Muscle layer of duodenum (tissue), 2 donors: ENCODE results near the gene SRSF10.

Experiments
- H3K27ac ChIP-seq: one replicate; pipeline ENCODE4 v1.7.0; 2013; ENCODE audit warnings: mild to moderate bottlenecking, low read length
- H3K27me3 ChIP-seq: one replicate; pipeline ENCODE4 v1.7.0; 2013; ENCODE audit warnings: low read depth, mild to moderate bottlenecking, control low read depth, low read length
- H3K36me3 ChIP-seq, 2 donors: one replicate each; pipeline ENCODE4 v1.7.0; 2013; ENCODE audit warnings: low read length in 2 of 2, control low read depth in 1 of 2, mild to moderate bottlenecking in 1 of 2; ENCODE audit not compliant: insufficient read depth in 2 of 2, control insufficient read depth in 1 of 2
- H3K4me1 ChIP-seq, 2 donors: one replicate each; pipeline ENCODE4 v1.7.0; 2013; ENCODE audit warnings: low read length in 2 of 2, mild to moderate bottlenecking in 2 of 2, control low read depth in 1 of 2, moderate library complexity in 1 of 2; ENCODE audit not compliant: insufficient read depth in 2 of 2, control insufficient read depth in 1 of 2
- H3K4me3 ChIP-seq, 2 donors: one replicate each; pipeline ENCODE4 v1.7.0; 2013; ENCODE audit warnings: low read length in 2 of 2, low read depth in 1 of 2, mild to moderate bottlenecking in 1 of 2
- H3K9me3 ChIP-seq, 2 donors: one replicate each; pipeline ENCODE4 v1.7.0; 2013; ENCODE audit warnings: low read length in 2 of 2, control low read depth in 1 of 2, mild to moderate bottlenecking in 1 of 2; ENCODE audit not compliant: control insufficient read depth in 1 of 2
- donor health status: healthy.

SRSF10 gene

DNA sequence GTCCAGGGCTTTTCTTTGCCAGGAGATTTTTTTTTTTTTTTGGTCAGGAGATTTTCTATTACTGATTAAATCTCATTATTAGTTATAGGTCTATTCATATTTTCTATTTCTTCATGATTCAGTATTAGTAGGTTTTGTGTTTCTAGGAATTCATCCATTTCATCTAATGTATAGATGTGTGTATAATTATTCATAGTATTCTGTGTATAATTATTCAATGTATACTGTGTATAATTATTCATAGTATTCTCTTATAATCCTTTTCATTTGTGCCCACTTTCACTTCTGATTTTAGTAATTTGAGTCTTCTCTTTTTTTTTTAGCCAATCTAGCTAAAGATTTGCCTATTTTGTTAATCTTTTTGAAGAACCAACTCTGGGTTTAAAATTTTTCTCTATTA is 32.8 kb downstream of the SRSF10 start:
- no peaks in the 10 kb centered on the region for H3K4me1 ChIP-seq
- no peak overlapping the region for H3K4me3 ChIP-seq
- H3K27ac ChIP-seq = no peak overlapping the region
- peaks cover 0 to 12% of the 10 kb centered on the region in 2 donors for H3K9me3 ChIP-seq
- no peaks in the 10 kb centered on the region for H3K36me3 ChIP-seq
- H3K27me3 ChIP-seq = no peaks in the 10 kb centered on the region

DNA sequence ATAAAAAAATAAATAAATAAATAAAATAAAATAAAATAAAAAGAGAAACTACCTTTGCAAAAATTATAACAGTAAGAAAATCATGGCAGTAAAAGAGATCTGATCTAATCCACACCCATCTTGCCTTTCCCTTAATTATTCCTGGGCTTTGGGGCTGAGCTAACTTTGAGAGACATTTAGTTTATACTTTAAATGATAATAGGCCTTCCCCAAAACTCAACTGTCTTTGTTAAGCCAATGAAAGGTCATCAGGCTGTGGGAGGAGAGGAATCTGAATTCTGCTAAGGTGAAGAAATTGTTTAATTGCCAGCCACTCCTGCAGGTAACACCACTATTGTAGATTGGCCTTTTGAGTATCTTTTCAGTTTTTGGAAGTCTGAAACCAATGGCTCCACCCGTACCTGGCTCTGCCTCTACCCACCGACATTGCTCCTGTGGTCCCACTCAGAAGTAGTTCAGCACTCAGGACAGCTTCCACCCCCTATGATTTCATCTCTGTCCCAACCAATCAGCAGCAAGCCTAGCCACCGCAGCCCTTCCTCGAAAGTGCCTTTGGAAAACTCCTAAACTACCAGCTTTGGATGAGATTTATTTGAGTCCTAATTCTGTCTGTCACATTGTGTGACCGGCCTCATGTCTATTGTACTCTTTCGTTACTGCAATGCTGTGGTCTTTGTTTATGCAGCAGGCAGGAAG is 43.5 kb downstream of the SRSF10 start:
- no peak overlapping the region for H3K4me3 ChIP-seq
- no peaks in the 10 kb centered on the region for H3K9me3 ChIP-seq
- no peaks in the 10 kb centered on the region for H3K27me3 ChIP-seq
- no peak overlapping the region for H3K27ac ChIP-seq
- H3K4me1 ChIP-seq = no peaks in the 10 kb centered on the region
- no peaks in the 10 kb centered on the region for H3K36me3 ChIP-seq

DNA sequence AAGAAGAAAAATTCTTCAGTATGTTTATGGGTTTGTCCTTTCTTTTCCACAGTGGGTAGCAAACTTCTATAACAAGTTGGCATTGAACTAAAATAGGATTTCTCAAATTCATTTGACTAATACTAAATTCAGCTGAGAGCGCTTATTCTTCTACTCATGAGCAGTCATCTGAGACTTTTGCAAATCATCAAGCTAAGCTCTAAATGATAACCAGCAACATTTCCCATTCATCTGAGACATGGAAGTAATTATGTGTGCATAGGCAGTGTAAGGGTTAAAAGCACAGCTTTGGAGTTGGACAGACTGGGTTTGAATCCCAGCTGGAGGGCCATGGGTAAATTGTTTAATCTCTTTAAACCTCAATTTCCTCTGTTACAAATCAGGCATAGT is 48.6 kb downstream of the SRSF10 start:
- H3K27ac ChIP-seq = no peak overlapping the region
- H3K4me3 ChIP-seq = no peak overlapping the region

DNA sequence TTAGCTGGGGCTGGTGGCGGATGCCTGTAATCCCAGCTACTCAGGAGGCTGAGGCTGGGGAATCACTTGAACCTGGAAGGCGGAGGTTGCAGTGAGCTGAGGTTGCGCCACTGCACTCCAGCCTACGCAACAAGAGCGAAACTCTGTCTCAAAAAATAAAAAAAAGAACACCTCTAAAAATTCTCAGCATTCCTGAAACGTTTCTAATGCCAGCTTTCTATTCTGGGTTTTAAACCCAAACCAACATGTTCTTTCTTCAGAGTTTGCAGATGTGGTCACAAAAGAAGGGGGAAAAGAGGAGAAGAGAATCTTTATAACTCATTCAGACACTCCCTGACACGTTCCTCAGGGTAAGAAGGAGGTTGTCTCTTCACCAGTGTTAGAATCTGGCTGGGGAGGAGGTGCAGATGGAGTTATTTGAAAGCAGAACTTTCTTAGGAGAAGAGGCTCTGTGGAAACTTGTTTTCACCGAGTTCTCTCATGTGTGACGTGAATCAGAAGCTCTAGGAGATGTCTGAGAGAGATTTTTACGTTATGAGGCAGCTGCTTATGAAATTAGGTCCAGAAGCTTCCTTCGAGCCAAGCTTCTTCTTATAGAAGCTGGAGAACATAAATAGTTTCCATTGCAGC is 49.2 kb downstream of the SRSF10 start:
- no peak overlapping the region for H3K4me3 ChIP-seq
- H3K36me3 ChIP-seq = no peaks in the 10 kb centered on the region
- H3K27me3 ChIP-seq = no peaks in the 10 kb centered on the region
- H3K9me3 ChIP-seq = no peaks in the 10 kb centered on the region
- no peaks in the 10 kb centered on the region for H3K4me1 ChIP-seq
- H3K27ac ChIP-seq = peak overlapping the region; percentile 10

More for the DNA sequence above, 48.6 kb downstream of the SRSF10 start:
- H3K27me3 ChIP-seq = no peaks in the 10 kb centered on the region
- H3K9me3 ChIP-seq = no peaks in the 10 kb centered on the region
- H3K36me3 ChIP-seq = no peaks in the 10 kb centered on the region
- H3K4me1 ChIP-seq = no peaks in the 10 kb centered on the region

DNA sequence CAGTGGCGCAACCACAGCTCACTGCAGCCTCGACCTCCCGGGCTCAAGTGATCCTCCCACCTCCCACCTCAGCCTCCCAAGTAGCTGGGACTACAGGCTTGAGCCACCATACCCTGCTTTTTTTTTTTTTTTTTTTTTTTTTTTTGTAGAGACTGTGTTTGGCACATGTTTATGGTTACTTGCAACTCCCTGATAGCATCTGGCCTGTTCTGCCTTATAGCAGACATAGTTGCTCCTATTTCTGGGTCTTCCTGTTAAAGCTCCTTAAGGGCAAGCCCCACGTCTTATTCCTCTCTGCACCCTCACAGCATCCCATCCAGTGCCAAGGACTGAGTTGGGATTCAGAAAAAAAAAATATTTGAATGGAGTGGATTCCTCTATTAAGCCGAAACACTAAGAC is 49.9 kb downstream of the SRSF10 start:
- no peaks in the 10 kb centered on the region for H3K27me3 ChIP-seq
- no peaks in the 10 kb centered on the region for H3K9me3 ChIP-seq
- no peaks in the 10 kb centered on the region for H3K36me3 ChIP-seq
- no peak overlapping the region for H3K27ac ChIP-seq
- no peak overlapping the region for H3K4me3 ChIP-seq
- H3K4me1 ChIP-seq = no peaks in the 10 kb centered on the region

DNA sequence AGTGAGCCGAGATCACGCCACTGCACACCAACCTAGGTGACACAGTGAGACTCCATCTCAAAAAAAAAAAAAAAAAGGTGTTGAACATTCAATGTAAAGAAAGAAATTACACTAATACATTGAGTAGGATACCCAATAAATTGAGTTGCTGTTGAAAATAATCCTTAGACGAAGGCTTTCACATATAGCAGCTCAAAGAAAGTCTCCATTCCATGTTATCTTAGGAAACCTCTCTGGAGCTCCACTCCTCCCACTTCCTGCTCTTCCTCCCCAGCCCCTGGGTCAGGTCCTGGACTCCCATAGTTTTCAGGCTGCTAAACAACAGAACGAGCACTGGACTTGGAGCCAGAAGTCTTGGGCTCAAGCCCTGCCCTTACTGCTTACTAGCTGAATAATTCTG is 51.3 kb downstream of the SRSF10 start:
- no peaks in the 10 kb centered on the region for H3K27me3 ChIP-seq
- H3K4me3 ChIP-seq = no peak overlapping the region
- no peaks in the 10 kb centered on the region for H3K4me1 ChIP-seq
- H3K9me3 ChIP-seq = no peaks in the 10 kb centered on the region
- H3K27ac ChIP-seq = no peak overlapping the region
- H3K36me3 ChIP-seq = no peaks in the 10 kb centered on the region

DNA sequence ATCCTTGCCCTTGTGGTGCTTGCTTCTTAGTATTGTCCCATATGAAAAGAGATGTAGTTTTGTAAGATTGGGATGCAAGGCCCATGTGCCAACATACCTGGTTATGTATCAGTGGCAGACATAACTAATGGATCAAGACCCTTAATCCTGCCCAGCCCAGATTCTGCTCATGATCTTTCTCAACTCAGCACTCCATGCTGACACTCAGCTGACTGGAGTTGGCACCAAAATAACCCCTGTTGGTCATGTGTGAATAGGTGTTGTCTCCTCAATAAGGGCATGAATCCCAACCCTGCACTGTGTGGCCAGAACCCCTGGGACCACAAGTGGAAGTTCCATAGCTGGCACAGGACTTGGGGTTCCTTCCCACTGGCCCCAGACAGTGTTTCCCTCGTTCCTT is 53.0 kb downstream of the SRSF10 start:
- Histone ChIP-seq H3K9me3 (no peaks in the 10 kb centered on the region), H3K4me1 (no peaks in the 10 kb centered on the region), H3K27me3 (no peaks in the 10 kb centered on the region), H3K4me3 (no peak overlapping the region), H3K27ac (no peak overlapping the region), H3K36me3 (no peaks in the 10 kb centered on the region)

DNA sequence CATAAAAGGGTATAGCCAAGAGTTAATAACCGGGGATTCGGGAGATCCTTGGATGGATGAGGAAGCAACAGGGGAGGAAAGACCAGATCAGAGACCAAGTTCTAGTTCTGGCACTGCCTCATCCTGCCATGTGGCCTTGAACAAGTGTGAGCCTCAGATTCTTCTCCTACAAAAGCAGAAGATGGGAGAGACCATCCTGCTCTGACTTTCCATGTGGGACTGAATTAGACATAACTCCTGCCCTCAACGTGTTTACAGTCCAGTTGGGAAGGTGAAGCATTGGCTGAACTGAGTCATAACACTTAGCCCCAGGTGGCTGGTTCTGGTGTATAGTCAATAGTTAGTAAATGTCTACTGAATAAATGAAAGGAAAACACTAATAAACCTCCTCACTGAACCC is 54.8 kb downstream of the SRSF10 start:
- Histone ChIP-seq H3K4me3 (no peak overlapping the region), H3K9me3 (no peaks in the 10 kb centered on the region), H3K27me3 (no peaks in the 10 kb centered on the region), H3K4me1 (peaks cover 0 to 6% of the 10 kb centered on the region in 2 donors), H3K36me3 (no peaks in the 10 kb centered on the region), H3K27ac (no peak overlapping the region)

DNA sequence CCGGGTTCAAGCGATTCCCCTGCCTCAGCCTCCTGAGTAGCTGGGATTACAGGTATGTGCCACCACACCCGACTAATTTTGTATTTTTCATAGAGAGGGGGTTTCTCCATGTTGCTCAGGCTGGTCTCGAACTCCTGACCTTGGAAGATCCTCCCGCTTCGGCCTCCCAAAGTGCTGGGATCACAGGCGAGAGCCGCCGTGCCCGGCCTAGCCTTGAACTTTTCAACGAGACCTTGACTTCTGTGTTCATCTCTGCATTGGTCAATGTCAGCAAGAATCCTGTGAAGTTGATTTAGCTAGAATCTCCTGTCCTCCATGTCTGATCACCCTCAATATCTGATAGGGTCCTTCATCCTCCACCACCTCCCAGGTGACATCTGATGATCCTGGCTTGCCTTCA is 55.5 kb downstream of the SRSF10 start:
- no peak overlapping the region for H3K4me3 ChIP-seq
- no peaks in the 10 kb centered on the region for H3K36me3 ChIP-seq
- peaks cover 0 to 12% of the 10 kb centered on the region in 2 donors for H3K4me1 ChIP-seq
- H3K27ac ChIP-seq = no peak overlapping the region
- H3K9me3 ChIP-seq = no peaks in the 10 kb centered on the region
- no peaks in the 10 kb centered on the region for H3K27me3 ChIP-seq

DNA sequence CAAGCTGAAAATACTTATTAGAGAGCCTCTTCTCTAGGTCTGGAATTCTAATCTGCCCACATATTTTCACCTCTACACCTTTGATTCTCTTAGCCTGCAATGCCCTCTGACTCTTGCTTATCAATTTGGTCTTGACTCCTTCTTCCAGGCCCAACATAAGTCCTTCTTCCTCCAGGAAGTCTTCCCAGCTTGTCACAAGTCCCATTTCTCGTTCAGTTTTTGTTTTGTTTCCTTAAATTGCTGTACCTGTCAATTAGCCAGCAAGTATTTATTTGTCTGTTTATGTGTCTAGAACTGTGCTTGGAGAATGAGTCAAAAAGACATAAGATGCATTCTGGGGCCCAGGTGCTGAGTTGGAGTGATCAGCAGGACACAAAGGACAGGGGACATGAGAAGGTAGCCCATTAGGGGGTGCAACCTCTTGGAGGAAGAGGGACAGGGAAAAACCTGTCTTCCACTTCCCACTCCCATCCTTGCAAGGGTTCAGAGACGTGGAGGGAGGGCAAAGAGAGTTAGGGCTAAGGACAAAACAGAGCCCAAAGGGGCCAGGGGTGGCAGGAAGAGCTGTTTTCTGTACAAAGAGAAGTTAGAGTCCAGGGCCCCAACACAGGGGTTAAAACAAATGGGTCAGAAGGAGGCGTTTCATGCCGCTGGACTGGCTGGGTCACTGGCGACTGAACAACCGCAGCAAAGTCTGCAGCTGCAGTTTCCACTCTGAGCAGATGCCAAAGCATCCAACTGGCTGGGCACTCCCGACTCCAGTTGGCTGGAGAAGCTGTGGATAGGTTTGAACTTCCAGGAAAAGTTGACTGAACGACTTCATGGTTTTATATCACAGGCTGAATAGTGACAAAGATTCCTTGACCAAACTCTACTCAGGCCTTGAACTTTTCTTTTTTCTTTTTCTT is 56.3 kb downstream of the SRSF10 start:
- no peaks in the 10 kb centered on the region for H3K9me3 ChIP-seq
- no peaks in the 10 kb centered on the region for H3K36me3 ChIP-seq
- peaks cover 0 to 12% of the 10 kb centered on the region in 2 donors for H3K4me1 ChIP-seq
- H3K27ac ChIP-seq = no peak overlapping the region
- no peak overlapping the region for H3K4me3 ChIP-seq
- no peaks in the 10 kb centered on the region for H3K27me3 ChIP-seq

DNA sequence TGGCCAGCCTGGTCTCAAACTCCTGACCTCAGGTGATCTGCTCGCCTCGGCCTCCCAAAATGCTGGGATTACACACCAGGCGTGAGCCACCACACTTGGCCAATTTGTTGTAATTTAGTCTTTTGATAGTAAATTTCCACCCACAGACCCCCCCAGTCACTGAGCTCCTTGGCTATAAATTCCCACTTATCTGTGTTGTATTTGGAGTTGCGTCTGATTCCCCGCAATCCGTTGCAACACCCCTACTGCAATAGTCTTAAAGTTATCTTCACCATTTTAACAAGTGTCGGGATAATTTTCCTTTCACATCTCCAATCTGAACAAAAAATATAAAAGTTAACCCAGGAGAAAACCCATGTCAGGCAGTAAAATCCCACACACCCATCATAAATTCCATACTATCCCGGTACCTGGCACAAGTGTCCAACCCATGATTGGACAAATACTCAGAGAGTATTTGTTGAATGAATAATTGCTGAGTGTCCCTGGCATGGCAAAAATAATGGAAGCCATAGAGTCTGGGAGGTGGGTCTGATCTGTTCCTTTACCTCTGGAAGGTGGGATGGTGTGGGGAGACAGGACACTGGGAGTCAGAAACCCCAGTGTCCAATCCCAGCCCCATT is 57.7 kb downstream of the SRSF10 start:
- Histone ChIP-seq H3K27me3 (no peaks in the 10 kb centered on the region), H3K9me3 (no peaks in the 10 kb centered on the region), H3K36me3 (no peaks in the 10 kb centered on the region), H3K27ac (no peak overlapping the region), H3K4me3 (no peak overlapping the region), H3K4me1 (peaks cover 0 to 12% of the 10 kb centered on the region in 2 donors)
